ENCODE measurements around the gene RAB40B. TPM values are rescaled to one million over a fixed set of nuclear protein-coding genes. Genes with fewer than 3 reads are reported as not detected.

The RAB40B gene
- total RNA-seq, 6 experiments from 2014 or later, result 3.7 to 12.5 (median 9.3) TPM

GRCh38 chr17:82703935-82704865, 5.7 kb upstream of the RAB40B start:
- no peak overlapping the region for H3K4me3 ChIP-seq
- intact Hi-C loops (cut with DNase I), result no loop called here
- ATAC-seq, result peak; percentile 89 to 95 (median 92)
- peaks cover 0 to 10% (median 3%) of the 10 kb centered on the region in 4 donors for H3K4me1 ChIP-seq
- no peaks in the 10 kb centered on the region for H3K9me3 ChIP-seq
- WGBS (ENCODE audit: insufficient coverage, low coverage, low lambda C conversion rate, missing lambda C conversion rate), result 34% methylated on average over 16 of the region's 38 CpGs
- H3K36me3 ChIP-seq, result no peaks in the 10 kb centered on the region
- TF ChIP-seq POLR2A (IDR thresholded peaks at IDR 0.05), result no peak
- TF ChIP-seq, protein P1, sequence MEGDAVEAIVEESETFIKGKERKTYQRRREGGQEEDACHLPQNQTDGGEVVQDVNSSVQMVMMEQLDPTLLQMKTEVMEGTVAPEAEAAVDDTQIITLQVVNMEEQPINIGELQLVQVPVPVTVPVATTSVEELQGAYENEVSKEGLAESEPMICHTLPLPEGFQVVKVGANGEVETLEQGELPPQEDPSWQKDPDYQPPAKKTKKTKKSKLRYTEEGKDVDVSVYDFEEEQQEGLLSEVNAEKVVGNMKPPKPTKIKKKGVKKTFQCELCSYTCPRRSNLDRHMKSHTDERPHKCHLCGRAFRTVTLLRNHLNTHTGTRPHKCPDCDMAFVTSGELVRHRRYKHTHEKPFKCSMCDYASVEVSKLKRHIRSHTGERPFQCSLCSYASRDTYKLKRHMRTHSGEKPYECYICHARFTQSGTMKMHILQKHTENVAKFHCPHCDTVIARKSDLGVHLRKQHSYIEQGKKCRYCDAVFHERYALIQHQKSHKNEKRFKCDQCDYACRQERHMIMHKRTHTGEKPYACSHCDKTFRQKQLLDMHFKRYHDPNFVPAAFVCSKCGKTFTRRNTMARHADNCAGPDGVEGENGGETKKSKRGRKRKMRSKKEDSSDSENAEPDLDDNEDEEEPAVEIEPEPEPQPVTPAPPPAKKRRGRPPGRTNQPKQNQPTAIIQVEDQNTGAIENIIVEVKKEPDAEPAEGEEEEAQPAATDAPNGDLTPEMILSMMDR (IDR thresholded peaks at IDR 0.05), result no peak
- H3K27ac ChIP-seq, result peak overlapping the region in 2 of 3 donors; percentile 44 to 50
- peak; percentile 69 to 88 (median 86) for DNase-seq
- H3K27me3 ChIP-seq, result no peaks in the 10 kb centered on the region

DNA sequence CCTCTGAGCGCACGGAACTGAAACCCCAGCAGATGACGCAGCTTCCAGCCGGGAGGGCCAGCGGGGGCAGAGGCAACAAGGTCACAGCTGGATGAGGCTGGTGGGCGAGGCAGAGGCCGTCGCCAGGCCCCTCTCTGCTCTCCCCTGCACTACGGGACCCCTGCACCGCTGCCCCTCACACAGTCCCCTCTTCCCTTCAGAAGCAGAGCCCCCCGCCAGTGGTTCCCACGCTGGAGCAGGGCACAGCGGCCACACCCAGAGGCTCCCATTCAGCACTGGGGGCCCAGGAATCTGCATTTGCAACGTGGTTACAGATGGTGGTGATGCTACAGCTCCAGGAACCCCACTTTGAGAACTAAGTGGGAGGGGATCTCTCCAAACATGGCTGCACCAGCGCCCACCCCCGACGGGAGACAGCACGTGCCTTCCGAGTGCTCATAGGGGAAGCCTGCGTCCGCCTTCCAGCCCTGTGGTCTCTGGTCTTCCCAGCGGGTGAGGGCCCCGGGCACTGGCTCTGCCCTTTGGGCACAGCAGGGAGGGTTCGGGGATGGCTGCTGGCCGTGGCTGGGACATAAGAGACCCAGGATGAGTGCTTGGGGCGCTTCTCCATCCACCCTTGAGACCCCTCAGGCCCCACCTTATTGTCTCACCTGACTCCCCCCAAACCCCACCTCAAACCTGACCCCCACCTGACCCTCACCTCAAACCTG, 4.7 kb upstream of the RAB40B start:
- TF ChIP-seq POLR2A (IDR thresholded peaks at IDR 0.05), result no peak
- TF ChIP-seq, protein P1 (IDR thresholded peaks at IDR 0.05), result no peak
- Histone ChIP-seq H3K27ac (no peak overlapping the region), H3K4me1 (peaks cover 0 to 10% (median 3%) of the 10 kb centered on the region in 4 donors), H3K36me3 (no peaks in the 10 kb centered on the region), H3K4me3 (no peak overlapping the region), H3K9me3 (no peaks in the 10 kb centered on the region), H3K27me3 (no peaks in the 10 kb centered on the region)
- no peak for DNase-seq
- no peak for ATAC-seq
- intact Hi-C loops (cut with DNase I), result no loop called here
- 92% methylated on average over 5 of the region's 26 CpGs for WGBS (ENCODE audit: insufficient coverage, low coverage, low lambda C conversion rate, missing lambda C conversion rate)

GRCh38 chr17:82702231-82702927, 3.9 kb upstream of the RAB40B start:
- intact Hi-C loops (cut with DNase I), result no loop called here
- 71% methylated on average over 11 of the region's 20 CpGs for WGBS (ENCODE audit: insufficient coverage, low coverage, low lambda C conversion rate, missing lambda C conversion rate)
- DNase-seq, result no peak

DNA sequence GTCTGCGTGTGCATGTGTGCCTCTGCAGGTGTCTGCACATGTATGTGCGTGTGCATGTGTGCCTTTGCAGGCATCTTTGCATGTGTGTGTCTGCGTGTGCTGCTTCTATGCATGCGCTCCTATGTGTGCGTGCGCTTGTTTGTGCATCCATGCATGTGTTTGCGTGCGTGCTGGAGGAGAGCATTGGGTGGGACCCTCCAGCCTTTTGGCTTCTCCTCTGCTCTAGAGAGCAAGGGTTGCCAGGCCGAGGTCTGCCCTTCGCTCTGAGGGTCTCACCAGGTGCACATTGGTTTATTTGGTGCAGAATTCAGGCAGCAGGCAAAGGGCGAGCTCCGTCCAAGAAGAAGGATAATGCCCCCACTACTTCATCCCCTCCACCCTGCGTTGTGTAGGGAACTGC, 1.1 kb upstream of the RAB40B start:
- ATAC-seq, result no peak

More at GRCh38 chr17:82702231-82702927, 3.9 kb upstream of the RAB40B start:
- no peaks in the 10 kb centered on the region for H3K9me3 ChIP-seq
- H3K36me3 ChIP-seq, result no peaks in the 10 kb centered on the region
- peaks cover 0 to 12% (median 3%) of the 10 kb centered on the region in 4 donors for H3K4me1 ChIP-seq
- H3K4me3 ChIP-seq, result no peak overlapping the region
- no peaks in the 10 kb centered on the region for H3K27me3 ChIP-seq
- TF ChIP-seq POLR2A (IDR thresholded peaks at IDR 0.05), result no peak
- TF ChIP-seq, protein P1 (IDR thresholded peaks at IDR 0.05), result no peak
- no peak for ATAC-seq
- no peak overlapping the region for H3K27ac ChIP-seq

More for the DNA sequence above, 1.1 kb upstream of the RAB40B start:
- Histone ChIP-seq H3K4me3 (peak overlapping the region in 2 of 3 donors; percentile 69 to 80), H3K9me3 (no peaks in the 10 kb centered on the region), H3K4me1 (peaks cover 0 to 12% (median under 1%) of the 10 kb centered on the region in 4 donors), H3K27me3 (no peaks in the 10 kb centered on the region), H3K27ac (no peak overlapping the region), H3K36me3 (no peaks in the 10 kb centered on the region)
- WGBS (ENCODE audit: insufficient coverage, low coverage, low lambda C conversion rate, missing lambda C conversion rate), result 76% methylated on average over 5 of the region's 13 CpGs
- DNase-seq, result no peak
- intact Hi-C loops (cut with DNase I), result no loop called here
- TF ChIP-seq, protein P1 (IDR thresholded peaks at IDR 0.05), result no peak
- TF ChIP-seq POLR2A (IDR thresholded peaks at IDR 0.05), result no peak

All from right lobe of liver (tissue), 6 donors.